ENCODE results near the gene LAMA2.
"Not testable (repeated sequence)": the region's sequence is repeated elsewhere in the genome, so short reads cannot be mapped to it uniquely, and the experiment has no call there.

The LAMA2 gene

GRCh38 chr6:129140526-129140925, 257.6 kb downstream of the LAMA2 start:
- no peak for DNase-seq (ENCODE audit: extremely low read depth, low read depth)
- no peak for TF ChIP-seq CTCF (IDR thresholded peaks at IDR 0.05; ENCODE audit: low read depth, low read length, missing control alignments)
- no peak overlapping the region for H3K4me3 ChIP-seq (replicated peaks; ENCODE audit: low read depth, low read length)

GRCh38 chr6:129141499-129141898, 258.6 kb downstream of the LAMA2 start:
- DNase-seq (ENCODE audit: extremely low read depth, low read depth), result no peak
- TF ChIP-seq CTCF (IDR thresholded peaks at IDR 0.05; ENCODE audit: low read depth, low read length, missing control alignments), result no peak
- H3K4me3 ChIP-seq (replicated peaks; ENCODE audit: low read depth, low read length), result no peak overlapping the region

- no peak for TF ChIP-seq CTCF (IDR thresholded peaks at IDR 0.05; ENCODE audit: low read depth, low read length, missing control alignments)
- no peak overlapping the region for H3K4me3 ChIP-seq (replicated peaks; ENCODE audit: low read depth, low read length)
- DNase-seq (ENCODE audit: extremely low read depth, low read depth), result no peak
Measured at GRCh38 chr6:129146902-129147301, 264.0 kb downstream of the LAMA2 start.

DNA sequence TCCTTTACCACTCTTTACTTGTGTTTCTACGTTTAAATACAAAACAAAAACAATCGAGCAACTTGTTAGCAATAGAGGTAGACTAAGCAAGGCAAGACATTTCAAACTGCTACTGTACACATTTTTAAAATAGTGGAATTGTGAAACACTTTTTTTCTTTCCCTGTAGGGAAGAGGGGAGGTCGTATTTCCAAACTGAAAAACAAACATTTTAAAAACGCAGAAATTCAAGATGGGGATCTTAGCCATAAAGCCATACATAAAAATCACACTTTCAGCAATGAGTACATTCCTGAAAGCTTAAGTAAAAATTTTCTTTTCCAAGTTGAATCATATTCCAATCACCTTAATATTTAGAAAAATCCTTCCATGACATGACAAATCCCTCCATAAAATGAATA, 267.6 kb downstream of the LAMA2 start:
- no peak for DNase-seq (ENCODE audit: extremely low read depth, low read depth)
- TF ChIP-seq CTCF (IDR thresholded peaks at IDR 0.05; ENCODE audit: low read depth, low read length, missing control alignments), result no peak
- H3K4me3 ChIP-seq (replicated peaks; ENCODE audit: low read depth, low read length), result no peak overlapping the region

DNA sequence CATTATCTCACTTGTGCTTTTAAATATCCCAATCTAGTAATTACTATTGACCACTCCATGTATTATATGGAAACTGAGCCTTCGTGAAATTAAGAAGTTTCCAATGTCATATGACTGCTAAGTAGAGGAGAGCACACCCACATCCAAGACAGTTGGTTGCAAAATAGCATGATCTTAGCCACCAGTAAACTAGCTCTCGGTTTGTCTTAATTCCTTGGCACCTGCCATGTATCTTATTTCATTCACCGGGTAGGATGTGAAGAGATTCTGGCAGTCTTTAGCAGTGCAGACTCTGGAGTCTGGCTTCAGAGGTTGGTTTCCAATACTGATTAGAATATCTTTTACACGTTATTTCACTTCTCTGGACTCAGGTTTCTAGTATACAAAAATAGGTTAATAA, 270.3 kb downstream of the LAMA2 start:
- no peak for TF ChIP-seq CTCF (IDR thresholded peaks at IDR 0.05; ENCODE audit: low read depth, low read length, missing control alignments)
- no peak overlapping the region for H3K4me3 ChIP-seq (replicated peaks; ENCODE audit: low read depth, low read length)
- DNase-seq (ENCODE audit: extremely low read depth, low read depth), result no peak

DNA sequence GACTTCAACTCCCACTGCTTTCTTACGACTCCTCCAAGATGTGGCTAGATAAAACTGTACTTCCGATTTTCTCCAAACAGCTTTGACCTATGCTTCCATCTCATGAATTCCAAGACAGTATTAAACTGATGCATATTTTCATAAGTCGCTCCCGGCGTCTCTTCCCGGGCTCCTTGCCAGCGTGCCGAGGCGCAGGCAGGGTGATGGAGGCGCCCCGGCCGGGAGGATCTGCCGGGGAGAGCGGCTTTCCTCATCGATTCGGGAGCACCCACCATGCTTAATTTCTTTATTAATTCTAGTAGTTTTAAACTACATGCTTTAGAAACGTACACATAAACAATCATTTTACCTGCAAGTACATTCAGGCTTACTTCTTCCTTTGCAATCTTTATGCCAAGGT, 276.3 kb downstream of the LAMA2 start:
- not testable (repeated sequence) for H3K4me3 ChIP-seq (replicated peaks; ENCODE audit: low read depth, low read length); DNase-seq (ENCODE audit: extremely low read depth, low read depth)

DNA sequence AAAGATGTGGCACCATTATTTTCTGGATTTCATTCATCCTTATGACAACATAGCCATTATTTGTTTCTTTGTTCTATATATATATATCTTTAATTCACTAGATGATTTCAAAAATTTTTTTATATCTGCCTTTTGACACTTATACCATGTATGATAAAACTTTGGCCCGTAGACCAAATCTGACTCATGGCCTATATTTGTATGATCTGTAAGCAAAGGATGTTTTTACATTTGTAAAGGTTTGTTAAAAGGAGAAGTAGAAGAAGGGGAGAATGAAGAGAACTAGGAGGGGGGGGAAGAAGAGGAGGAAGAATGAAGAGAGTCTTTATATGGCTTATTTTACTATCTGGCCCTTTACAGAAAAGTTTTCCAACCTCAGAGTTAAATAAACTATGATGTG, 279.7 kb downstream of the LAMA2 start:
- no peak overlapping the region for H3K4me3 ChIP-seq (replicated peaks; ENCODE audit: low read depth, low read length)
- TF ChIP-seq CTCF (IDR thresholded peaks at IDR 0.05; ENCODE audit: low read depth, low read length, missing control alignments), result no peak
- no peak for DNase-seq (ENCODE audit: extremely low read depth, low read depth)

Data from HFF-Myc (cell line).